Kidney epithelial cell (primary cell): ENCODE measurements around the gene CSF3. TPM values are rescaled to one million over a fixed set of nuclear protein-coding genes. Genes with fewer than 3 reads are reported as not detected.

Experiments used
- DNase-seq: peaks from one replicate; pipeline ENCODE4 v3.0.0-alpha.2; 2010; ENCODE audit warnings: low read depth
- H3K27me3 ChIP-seq: 2 replicates; pipeline ENCODE4 v1.6.0; 2011; ENCODE audit warnings: low read length; ENCODE audit not compliant: control insufficient read depth, insufficient read depth
- H3K36me3 ChIP-seq: 2 replicates; pipeline ENCODE4 v1.5.1; 2011; ENCODE audit warnings: low read length; ENCODE audit not compliant: control insufficient read depth, insufficient read depth
- H3K4me3 ChIP-seq: 2 replicates; pipeline ENCODE4 v1.5.1; 2011; ENCODE audit warnings: low read depth, mild to moderate bottlenecking, control low read depth, low read length
- CTCF ChIP-seq: IDR thresholded peaks from 2 replicates; pipeline ENCODE4 v1.5.1; 2011; ENCODE audit warnings: mild to moderate bottlenecking, moderate library complexity, low read length, control low read depth, inconsistent platforms; ENCODE audit not compliant: insufficient read depth, poor library complexity, severe bottlenecking
- total RNA-seq: library from RNA; depleted of rRNA; stranded (reverse); fragments of >200 nt; gene quantifications from 2 replicates; pipeline ENCODE4 v1.2.3, GENCODE V29; 2015

Gene CSF3
- total RNA-seq, 1 donor from 2014 or later: not detected

- Histone ChIP-seq H3K27me3 (no peaks in the 10 kb centered on the region), H3K36me3 (no peaks in the 10 kb centered on the region), H3K4me3 (no peak overlapping the region)
- no peak for TF ChIP-seq CTCF
- no peak for DNase-seq
Observed at GRCh38 chr17:40027614-40028012, 12.4 kb downstream of the CSF3 start.

DNA sequence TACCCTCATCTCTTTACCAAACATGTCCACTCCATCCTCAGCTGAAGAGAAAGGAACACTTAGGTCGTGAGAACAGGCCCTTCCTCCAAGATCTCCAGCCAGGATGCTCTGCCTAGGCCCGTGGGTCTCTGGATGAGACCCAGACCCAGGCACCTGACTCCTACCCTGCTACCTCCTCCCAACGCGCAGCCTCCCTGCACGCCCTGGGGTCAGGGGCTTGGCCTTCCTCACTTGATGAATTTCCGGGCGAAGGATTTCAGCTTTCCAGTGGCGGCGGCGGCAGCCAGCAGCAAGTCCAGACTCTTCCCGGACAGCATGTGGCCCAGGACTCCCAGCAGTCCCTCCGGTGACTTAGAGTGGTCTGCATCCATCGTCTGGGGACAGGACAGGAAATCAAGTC lies 13.4 kb downstream of the CSF3 start:
- no peak for TF ChIP-seq CTCF
- Histone ChIP-seq H3K27me3 (no peaks in the 10 kb centered on the region), H3K36me3 (no peaks in the 10 kb centered on the region), H3K4me3 (no peak overlapping the region)
- DNase-seq: no peak

DNA sequence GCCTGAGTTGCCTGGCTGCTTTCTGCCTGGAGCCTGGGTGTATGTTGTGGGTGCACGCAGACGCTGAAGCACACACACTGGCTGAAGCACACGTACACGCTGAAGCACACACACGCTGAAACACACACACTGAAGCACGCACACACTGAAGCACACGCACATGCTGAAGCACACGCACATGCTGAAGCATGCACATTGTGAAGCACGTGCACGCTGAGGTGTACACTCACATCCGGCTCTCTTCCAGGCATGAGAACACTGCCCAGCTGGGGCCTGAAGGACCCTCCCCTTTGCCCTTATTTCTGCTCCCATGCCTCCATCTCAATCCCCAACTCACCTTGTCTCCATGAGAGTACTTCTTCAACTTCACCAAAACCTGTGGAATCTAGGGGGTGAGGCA lies 16.5 kb downstream of the CSF3 start:
- TF ChIP-seq CTCF: no peak
- Histone ChIP-seq H3K27me3 (no peaks in the 10 kb centered on the region), H3K36me3 (no peaks in the 10 kb centered on the region), H3K4me3 (no peak overlapping the region)
- no peak for DNase-seq

- no peak for DNase-seq
- H3K27me3 ChIP-seq: no peaks in the 10 kb centered on the region
- no peak for TF ChIP-seq CTCF
- H3K4me3 ChIP-seq: no peak overlapping the region
- no peaks in the 10 kb centered on the region for H3K36me3 ChIP-seq
Observed at GRCh38 chr17:40032322-40033320, 17.4 kb downstream of the CSF3 start.

DNA sequence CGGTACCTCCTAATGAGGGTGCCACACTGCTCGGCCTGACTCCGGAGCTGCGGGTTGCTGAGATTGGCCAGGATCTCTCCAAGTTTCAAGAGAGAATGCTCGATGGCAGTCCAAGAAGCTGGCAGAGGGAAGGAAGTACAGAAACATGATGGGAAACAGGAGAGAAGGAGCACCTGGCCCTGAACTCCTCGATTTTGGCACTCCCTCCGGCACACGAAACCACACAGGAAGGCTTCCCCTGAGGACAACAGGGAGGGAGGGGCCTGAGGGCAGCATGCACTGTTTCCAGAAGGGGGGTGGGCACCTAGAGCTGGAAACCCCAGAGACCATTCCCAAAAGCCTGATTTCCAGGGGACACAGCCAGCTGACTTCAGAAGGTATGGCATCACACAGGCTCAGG lies 18.1 kb downstream of the CSF3 start:
- no peaks in the 10 kb centered on the region for H3K36me3 ChIP-seq
- H3K4me3 ChIP-seq: no peak overlapping the region
- TF ChIP-seq CTCF: no peak
- no peak for DNase-seq
- H3K27me3 ChIP-seq: no peaks in the 10 kb centered on the region
